ENCODE results near the gene EPHA1. TPM values are rescaled to one million over a fixed set of nuclear protein-coding genes. Genes with fewer than 3 reads are reported as not detected.
"Not testable (repeated sequence)": the region's sequence is repeated elsewhere in the genome, so short reads cannot be mapped to it uniquely, and the experiment has no call there.

Gene EPHA1
- total and polyA plus RNA-seq, 4 donors = 10.3 to 21.0 (median 11.3) TPM

DNA sequence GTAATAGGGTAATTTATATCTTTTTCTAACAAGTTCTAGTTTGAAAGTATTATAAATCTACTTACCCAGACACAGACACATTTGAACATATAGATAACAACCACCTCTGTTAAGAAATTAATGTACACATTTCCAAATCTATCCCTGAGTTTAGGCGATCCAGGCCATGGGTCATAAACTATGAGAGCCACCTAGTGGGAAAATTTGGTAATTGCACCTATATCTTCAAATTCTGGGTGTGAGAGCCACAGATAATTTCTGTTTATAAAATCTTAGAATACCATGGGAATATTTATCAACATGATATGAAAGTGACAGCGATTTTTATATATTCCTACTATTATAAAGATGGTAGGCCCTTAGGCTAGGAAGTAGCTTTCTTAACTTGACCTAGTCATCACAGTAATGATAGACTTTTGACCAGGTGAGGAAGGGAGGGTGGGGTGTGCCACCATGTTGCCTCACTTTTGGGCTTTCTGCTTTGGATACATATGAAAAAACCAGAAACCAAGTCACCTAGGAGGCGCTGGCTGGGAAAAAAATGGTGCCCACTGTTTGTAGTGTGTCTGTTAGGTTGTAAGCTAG lies 8.0 kb upstream of the EPHA1 start (continued):
- TF ChIP-seq, protein P1, sequence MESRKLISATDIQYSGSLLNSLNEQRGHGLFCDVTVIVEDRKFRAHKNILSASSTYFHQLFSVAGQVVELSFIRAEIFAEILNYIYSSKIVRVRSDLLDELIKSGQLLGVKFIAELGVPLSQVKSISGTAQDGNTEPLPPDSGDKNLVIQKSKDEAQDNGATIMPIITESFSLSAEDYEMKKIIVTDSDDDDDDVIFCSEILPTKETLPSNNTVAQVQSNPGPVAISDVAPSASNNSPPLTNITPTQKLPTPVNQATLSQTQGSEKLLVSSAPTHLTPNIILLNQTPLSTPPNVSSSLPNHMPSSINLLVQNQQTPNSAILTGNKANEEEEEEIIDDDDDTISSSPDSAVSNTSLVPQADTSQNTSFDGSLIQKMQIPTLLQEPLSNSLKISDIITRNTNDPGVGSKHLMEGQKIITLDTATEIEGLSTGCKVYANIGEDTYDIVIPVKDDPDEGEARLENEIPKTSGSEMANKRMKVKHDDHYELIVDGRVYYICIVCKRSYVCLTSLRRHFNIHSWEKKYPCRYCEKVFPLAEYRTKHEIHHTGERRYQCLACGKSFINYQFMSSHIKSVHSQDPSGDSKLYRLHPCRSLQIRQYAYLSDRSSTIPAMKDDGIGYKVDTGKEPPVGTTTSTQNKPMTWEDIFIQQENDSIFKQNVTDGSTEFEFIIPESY (IDR thresholded peaks at IDR 0.05) = no peak

DNA sequence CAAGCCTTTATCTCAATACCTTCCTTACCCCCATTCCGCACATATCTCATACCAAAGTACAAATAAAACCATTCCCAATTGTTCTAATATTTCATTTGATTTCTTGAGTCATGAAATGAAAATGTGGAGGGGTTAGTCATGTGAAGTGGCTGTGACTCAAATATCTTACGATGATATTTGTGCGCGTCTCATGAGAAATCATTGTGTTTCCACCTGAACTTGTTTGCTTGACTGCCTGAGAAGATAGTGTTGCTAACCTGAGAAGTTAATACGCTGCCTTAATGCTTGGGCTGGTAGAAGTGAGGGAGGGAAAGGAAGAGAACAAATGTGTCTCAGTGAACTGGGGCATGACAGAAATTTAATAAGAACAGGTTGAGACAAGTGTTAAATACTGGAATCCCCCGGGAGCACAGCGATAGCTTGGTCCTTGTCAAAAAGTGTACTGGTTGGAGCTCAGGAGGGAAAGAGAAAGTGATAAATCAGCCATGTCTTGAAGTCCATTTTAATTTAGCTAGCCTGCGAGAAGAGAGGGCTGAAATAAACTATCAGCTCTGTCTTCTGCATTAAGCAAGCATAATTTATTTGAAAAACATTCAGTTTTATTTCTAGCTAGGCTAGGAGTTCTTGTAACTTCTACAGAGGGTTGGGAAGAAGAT lies 7.2 kb upstream of the EPHA1 start:
- H3K27ac ChIP-seq (ENCODE audit: low read depth in 1 of 2, low read length in 2 of 2) = no peak overlapping the region
- TF ChIP-seq NR2F2 (IDR thresholded peaks at IDR 0.05) (no peak), GABPA (IDR thresholded peaks at IDR 0.05 in 1 of 2, conservative IDR thresholded peaks at IDR 0.05 in 1 of 2) (no peak), TAF1 (conservative IDR thresholded peaks at IDR 0.05) (no peak), EGR1 (IDR thresholded peaks at IDR 0.05; ENCODE audit: low read depth in 2 of 2) (no peak), HNF4G (IDR thresholded peaks at IDR 0.05) (no peak), FOXA1 (IDR thresholded peaks at IDR 0.05) (no peak), HNF4A (conservative IDR thresholded peaks at IDR 0.05) (no peak), SP1 (IDR thresholded peaks at IDR 0.05) (no peak), RAD21 (IDR thresholded peaks at IDR 0.05) (no peak), JUND (IDR thresholded peaks at IDR 0.05) (no peak), FOXA2 (IDR thresholded peaks at IDR 0.05) (no peak), YY1 (IDR thresholded peaks at IDR 0.05) (no peak), RXRA (IDR thresholded peaks at IDR 0.05) (no peak)
- TF ChIP-seq, protein P2, sequence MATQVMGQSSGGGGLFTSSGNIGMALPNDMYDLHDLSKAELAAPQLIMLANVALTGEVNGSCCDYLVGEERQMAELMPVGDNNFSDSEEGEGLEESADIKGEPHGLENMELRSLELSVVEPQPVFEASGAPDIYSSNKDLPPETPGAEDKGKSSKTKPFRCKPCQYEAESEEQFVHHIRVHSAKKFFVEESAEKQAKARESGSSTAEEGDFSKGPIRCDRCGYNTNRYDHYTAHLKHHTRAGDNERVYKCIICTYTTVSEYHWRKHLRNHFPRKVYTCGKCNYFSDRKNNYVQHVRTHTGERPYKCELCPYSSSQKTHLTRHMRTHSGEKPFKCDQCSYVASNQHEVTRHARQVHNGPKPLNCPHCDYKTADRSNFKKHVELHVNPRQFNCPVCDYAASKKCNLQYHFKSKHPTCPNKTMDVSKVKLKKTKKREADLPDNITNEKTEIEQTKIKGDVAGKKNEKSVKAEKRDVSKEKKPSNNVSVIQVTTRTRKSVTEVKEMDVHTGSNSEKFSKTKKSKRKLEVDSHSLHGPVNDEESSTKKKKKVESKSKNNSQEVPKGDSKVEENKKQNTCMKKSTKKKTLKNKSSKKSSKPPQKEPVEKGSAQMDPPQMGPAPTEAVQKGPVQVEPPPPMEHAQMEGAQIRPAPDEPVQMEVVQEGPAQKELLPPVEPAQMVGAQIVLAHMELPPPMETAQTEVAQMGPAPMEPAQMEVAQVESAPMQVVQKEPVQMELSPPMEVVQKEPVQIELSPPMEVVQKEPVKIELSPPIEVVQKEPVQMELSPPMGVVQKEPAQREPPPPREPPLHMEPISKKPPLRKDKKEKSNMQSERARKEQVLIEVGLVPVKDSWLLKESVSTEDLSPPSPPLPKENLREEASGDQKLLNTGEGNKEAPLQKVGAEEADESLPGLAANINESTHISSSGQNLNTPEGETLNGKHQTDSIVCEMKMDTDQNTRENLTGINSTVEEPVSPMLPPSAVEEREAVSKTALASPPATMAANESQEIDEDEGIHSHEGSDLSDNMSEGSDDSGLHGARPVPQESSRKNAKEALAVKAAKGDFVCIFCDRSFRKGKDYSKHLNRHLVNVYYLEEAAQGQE (IDR thresholded peaks at IDR 0.05) = no peak
- TF ChIP-seq, protein P3, sequence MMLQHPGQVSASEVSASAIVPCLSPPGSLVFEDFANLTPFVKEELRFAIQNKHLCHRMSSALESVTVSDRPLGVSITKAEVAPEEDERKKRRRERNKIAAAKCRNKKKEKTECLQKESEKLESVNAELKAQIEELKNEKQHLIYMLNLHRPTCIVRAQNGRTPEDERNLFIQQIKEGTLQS (IDR thresholded peaks at IDR 0.05) = no peak
- TF ChIP-seq, protein P4, sequence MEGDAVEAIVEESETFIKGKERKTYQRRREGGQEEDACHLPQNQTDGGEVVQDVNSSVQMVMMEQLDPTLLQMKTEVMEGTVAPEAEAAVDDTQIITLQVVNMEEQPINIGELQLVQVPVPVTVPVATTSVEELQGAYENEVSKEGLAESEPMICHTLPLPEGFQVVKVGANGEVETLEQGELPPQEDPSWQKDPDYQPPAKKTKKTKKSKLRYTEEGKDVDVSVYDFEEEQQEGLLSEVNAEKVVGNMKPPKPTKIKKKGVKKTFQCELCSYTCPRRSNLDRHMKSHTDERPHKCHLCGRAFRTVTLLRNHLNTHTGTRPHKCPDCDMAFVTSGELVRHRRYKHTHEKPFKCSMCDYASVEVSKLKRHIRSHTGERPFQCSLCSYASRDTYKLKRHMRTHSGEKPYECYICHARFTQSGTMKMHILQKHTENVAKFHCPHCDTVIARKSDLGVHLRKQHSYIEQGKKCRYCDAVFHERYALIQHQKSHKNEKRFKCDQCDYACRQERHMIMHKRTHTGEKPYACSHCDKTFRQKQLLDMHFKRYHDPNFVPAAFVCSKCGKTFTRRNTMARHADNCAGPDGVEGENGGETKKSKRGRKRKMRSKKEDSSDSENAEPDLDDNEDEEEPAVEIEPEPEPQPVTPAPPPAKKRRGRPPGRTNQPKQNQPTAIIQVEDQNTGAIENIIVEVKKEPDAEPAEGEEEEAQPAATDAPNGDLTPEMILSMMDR (IDR thresholded peaks at IDR 0.05; ENCODE audit: low read depth, low read length, missing input control) = no peak
- 84% methylated on average over 8 of the region's 8 CpGs for WGBS

DNA sequence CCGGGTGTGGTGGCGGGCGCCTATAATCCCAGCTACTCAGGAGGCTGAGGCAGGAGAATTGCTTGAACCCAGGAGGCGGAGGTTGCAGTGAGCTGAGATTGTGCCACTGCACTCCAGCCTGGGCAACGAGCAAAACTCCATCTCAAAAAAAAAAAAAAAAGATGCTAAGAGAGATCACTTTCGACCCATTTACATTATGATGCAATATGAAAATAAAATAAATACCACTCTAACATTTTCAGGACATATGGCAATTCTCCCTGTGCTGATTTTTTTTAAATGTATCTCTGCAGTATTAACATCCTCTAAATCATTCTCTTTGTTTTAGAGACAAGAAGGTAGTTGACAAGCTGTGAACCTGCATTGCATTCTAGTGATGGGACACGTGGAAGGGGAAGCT lies 6.6 kb upstream of the EPHA1 start:
- not testable (repeated sequence) for H3K36me3 ChIP-seq (ENCODE audit: control insufficient read depth in 4 of 4, insufficient read depth in 3 of 4, low read depth in 1 of 4, low read length in 3 of 4); DNase-seq (ENCODE audit: low spot score); H3K27me3 ChIP-seq (ENCODE audit: control insufficient read depth in 4 of 4, insufficient read depth in 4 of 4, low read length in 3 of 4); H3K4me1 ChIP-seq (ENCODE audit: control insufficient read depth in 4 of 4, insufficient read depth in 4 of 4, low read length in 3 of 4); H3K4me3 ChIP-seq (ENCODE audit: low read depth in 1 of 3, low read length in 3 of 3); H3K27ac ChIP-seq (ENCODE audit: low read depth in 1 of 2, low read length in 2 of 2); H3K9ac ChIP-seq (ENCODE audit: low read depth in 1 of 2, low read length in 2 of 2); H3K9me3 ChIP-seq (ENCODE audit: control insufficient read depth in 4 of 4, low read length in 3 of 4)
- WGBS = 82% methylated on average over 7 of the region's 7 CpGs

More for the DNA sequence above, 7.2 kb upstream of the EPHA1 start:
- Histone ChIP-seq H3K9ac (ENCODE audit: low read depth in 1 of 2, low read length in 2 of 2) (no peak overlapping the region), H3K36me3 (ENCODE audit: control insufficient read depth in 4 of 4, insufficient read depth in 3 of 4, low read depth in 1 of 4, low read length in 3 of 4) (no peaks in the 10 kb centered on the region), H3K4me1 (ENCODE audit: control insufficient read depth in 4 of 4, insufficient read depth in 4 of 4, low read length in 3 of 4) (peaks cover 0 to 10% (median 4%) of the 10 kb centered on the region in 4 donors), H3K4me3 (ENCODE audit: low read depth in 1 of 3, low read length in 3 of 3) (no peak overlapping the region), H3K27me3 (ENCODE audit: control insufficient read depth in 4 of 4, insufficient read depth in 4 of 4, low read length in 3 of 4) (no peaks in the 10 kb centered on the region), H3K9me3 (ENCODE audit: control insufficient read depth in 4 of 4, low read length in 3 of 4) (no peaks in the 10 kb centered on the region)
- DNase-seq (ENCODE audit: low spot score) = no peak
